Retinal pigment epithelial cell (primary cell): ENCODE results near the gene SECTM1.

Experiments used
- DNase-seq: peaks from one replicate; pipeline ENCODE4 v3.0.0-alpha.2; 2010; ENCODE audit warnings: low read depth
- H3K4me3 ChIP-seq: 2 replicates; pipeline ENCODE4 v1.5.1; 2011; ENCODE audit warnings: mild to moderate bottlenecking, low read length, control low read depth, moderate library complexity
- CTCF ChIP-seq: conservative IDR thresholded peaks from 2 replicates; pipeline ENCODE4 v1.5.1; 2011; ENCODE audit warnings: low read depth, low read length, control low read depth, inconsistent platforms

The SECTM1 gene

GRCh38 chr17:82342361-82343079 lies 9.0 kb upstream of the SECTM1 start:
- no peak for TF ChIP-seq CTCF
- DNase-seq = no peak
- H3K4me3 ChIP-seq = no peak overlapping the region

GRCh38 chr17:82339634-82340580 lies 6.3 kb upstream of the SECTM1 start:
- peak overlapping the region; percentile 33 for H3K4me3 ChIP-seq
- TF ChIP-seq CTCF = no peak
- DNase-seq = no peak

GRCh38 chr17:82338858-82339633 lies 5.5 kb upstream of the SECTM1 start:
- no peak for TF ChIP-seq CTCF
- no peak for DNase-seq
- peak overlapping the region; percentile 33 for H3K4me3 ChIP-seq

- TF ChIP-seq CTCF = no peak
- DNase-seq = no peak
- H3K4me3 ChIP-seq = no peak overlapping the region
Measured at GRCh38 chr17:82334622-82335394, 1.2 kb upstream of the SECTM1 start.

GRCh38 chr17:82334204-82334621 lies 647 bp upstream of the SECTM1 start:
- H3K4me3 ChIP-seq = no peak overlapping the region
- TF ChIP-seq CTCF = no peak
- no peak for DNase-seq

- no peak overlapping the region for H3K4me3 ChIP-seq
- no peak for TF ChIP-seq CTCF
- DNase-seq = no peak
Measured at GRCh38 chr17:82332669-82333278, 792 bp downstream of the SECTM1 start.
